Peyer's patch (tissue), 4 donors: ENCODE results near the gene NEK4.

Experiments
- CTCF ChIP-seq, 6 experiments: fragments of 450-650 bp in 4 of 6; fragments of 200-600 bp in 2 of 6; sonication (generic) in 1 of 6; IDR thresholded peaks; one replicate each; pipeline ENCODE4 v1.5.1; 2017 to 2019; ENCODE audit warnings: antibody characterized with exemption in 6 of 6, mild to moderate bottlenecking in 3 of 6, moderate library complexity in 1 of 6
- POLR2A ChIP-seq, 2 donors: fragments of 450-650 bp; IDR thresholded peaks; one replicate each; pipeline ENCODE4 v1.5.1; 2017; ENCODE audit warnings: antibody characterized with exemption in 2 of 2, mild to moderate bottlenecking in 2 of 2, moderate library complexity in 2 of 2

GRCh38 chr3:52787246-52787645 lies 16.5 kb upstream of the NEK4 start:
- TF ChIP-seq CTCF (IDR thresholded peaks at IDR 0.05), result no peak
- no peak for TF ChIP-seq POLR2A (IDR thresholded peaks at IDR 0.05)
